ENCODE data around the gene CA6.
"Not testable (repeated sequence)": the region's sequence is repeated elsewhere in the genome, so short reads cannot be mapped to it uniquely, and the experiment has no call there.

The CA6 gene

GRCh38 chr1:8945568-8945967, at the start of gene CA6:
Gene CA6 (plus strand): TSS chr1:8945868. CDS start chr1:8945887, 19 bp downstream.
- no peak for DNase-seq (ENCODE audit: low spot score)

- not testable (repeated sequence) for DNase-seq (ENCODE audit: low spot score)
These were observed 48.9 kb upstream of the CA6 start for GRCh38 chr1:8896775-8897174.

GRCh38 chr1:8897505-8897904, 48.2 kb upstream of the CA6 start:
- not testable (repeated sequence) for DNase-seq (ENCODE audit: low spot score)

GRCh38 chr1:8898418-8898817, 47.2 kb upstream of the CA6 start:
- DNase-seq (ENCODE audit: low spot score) = not testable (repeated sequence)

DNA sequence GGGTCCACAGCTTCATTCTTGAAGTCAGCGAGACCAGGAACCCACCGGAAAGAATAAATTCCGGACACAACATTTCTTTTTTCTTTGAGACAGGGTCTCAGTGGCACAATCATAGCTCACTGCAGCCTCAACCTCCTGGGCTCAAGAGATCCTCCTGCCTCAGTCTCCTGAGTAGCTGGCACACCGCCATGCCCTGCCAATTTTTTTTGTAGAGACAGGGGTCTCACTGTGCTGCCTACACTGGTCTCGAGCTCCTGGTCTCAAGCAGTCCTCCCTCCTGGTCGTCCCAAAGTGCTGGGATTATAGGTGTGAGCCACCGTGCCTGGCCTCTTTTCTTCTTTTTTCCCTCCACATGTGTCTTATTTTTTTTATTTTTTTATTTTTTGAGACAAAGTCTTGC, 46.6 kb upstream of the CA6 start:
- no peak for DNase-seq (ENCODE audit: low spot score)

GRCh38 chr1:8900684-8901083, 45.0 kb upstream of the CA6 start:
- not testable (repeated sequence) for DNase-seq (ENCODE audit: low spot score)

- DNase-seq (ENCODE audit: low spot score) = no peak
These were observed 42.9 kb upstream of the CA6 start for GRCh38 chr1:8902765-8903164.

GRCh38 chr1:8903410-8903809, 42.3 kb upstream of the CA6 start:
- no peak for DNase-seq (ENCODE audit: low spot score)

DNA sequence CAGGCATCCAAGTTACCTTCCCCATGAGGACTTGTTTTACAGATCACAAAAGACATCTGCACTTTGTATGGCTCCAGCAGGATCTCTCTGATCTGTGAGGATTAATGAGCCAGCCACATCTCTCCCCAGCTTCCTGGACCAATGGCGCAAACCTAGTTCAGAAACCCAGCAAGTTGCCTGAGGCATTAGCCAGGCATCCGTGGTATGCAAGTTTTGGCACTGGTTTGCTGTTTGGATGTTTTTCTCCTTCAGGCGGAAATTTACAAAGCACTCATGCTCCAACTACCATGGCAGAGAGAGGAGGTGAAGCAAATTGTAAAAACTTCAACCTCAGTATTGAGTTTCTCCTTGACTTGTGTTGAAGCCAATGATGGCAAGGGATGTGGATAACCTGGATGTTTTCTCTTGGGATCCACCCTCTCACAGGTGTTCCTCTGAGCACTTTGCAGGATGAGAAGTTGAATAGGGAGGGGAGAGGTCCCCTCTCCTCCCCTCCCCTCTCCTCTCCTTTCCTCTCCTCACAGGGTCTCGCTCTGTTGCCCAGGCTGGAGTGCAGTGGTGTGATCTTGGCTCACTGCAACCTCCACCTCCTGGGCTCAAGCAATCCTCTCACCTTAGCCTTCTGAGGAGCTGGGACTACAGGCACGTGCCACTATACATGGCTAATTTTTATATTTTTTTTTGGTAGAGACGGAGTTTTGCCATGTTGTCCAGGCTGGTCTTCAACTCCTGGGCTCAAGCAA, 41.6 kb upstream of the CA6 start:
- no peak for DNase-seq (ENCODE audit: low spot score)

DNA sequence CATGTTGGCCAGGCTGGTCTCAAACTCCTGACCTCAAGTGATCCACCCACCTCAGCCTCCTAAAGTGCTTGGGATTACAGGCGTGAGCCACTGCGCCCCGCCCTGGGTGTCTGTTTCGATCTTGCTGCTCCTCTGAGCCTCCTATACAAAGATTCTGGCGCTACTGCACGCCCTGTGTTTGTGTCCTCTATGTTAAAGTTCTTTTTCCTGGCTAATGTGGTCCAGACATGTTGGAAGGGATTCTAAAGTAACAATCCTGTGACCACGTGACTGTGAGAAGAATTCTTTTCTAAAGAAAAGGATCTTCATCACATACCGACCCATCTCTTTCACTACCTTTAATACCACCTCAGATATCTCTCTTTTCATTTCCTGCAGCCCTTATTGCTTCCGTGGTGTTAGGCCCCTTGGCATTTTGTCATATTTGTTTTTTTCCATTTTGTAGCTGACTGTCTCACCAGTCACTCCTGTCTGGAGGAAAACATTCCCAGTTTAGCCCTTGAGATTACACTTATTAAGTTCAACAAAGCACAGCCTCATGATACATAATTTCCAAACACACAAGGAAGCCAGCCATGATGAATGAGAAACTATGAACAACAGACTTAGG, 40.0 kb upstream of the CA6 start:
- DNase-seq (ENCODE audit: low spot score) = no peak

- no peak for DNase-seq (ENCODE audit: low spot score)
These were observed 37.1 kb upstream of the CA6 start for GRCh38 chr1:8908388-8909151.

- no peak for DNase-seq (ENCODE audit: low spot score)
These were observed 35.3 kb upstream of the CA6 start for GRCh38 chr1:8910331-8910730.

GRCh38 chr1:8910914-8911313, 34.8 kb upstream of the CA6 start:
- no peak for DNase-seq (ENCODE audit: low spot score)

- no peak for DNase-seq (ENCODE audit: low spot score)
These were observed 34.0 kb upstream of the CA6 start for GRCh38 chr1:8911416-8912309.

- DNase-seq (ENCODE audit: low spot score) = no peak
These were observed 32.2 kb upstream of the CA6 start for GRCh38 chr1:8913457-8913856.

DNA sequence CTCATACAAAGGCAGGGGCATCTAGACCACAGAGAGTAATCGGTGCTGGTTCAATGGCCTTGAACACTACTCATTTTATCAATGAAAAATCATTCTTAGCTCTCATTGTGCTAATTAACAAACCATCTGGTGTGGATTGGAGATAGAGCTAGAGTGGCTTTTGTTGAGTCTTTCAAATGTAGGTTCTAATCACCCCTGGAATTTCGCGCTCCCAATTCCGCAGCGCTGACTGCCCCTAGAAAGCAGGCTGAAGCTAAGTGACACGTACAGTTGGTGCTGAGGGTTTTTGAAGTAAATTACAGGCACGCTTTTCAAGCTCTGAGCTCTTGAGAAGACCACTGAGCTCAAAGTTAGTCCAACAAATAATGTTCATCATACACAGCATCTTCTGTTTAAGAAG, 31.2 kb upstream of the CA6 start:
- DNase-seq (ENCODE audit: low spot score) = no peak

GRCh38 chr1:8915446-8915845, 30.2 kb upstream of the CA6 start:
- DNase-seq (ENCODE audit: low spot score) = no peak

DNA sequence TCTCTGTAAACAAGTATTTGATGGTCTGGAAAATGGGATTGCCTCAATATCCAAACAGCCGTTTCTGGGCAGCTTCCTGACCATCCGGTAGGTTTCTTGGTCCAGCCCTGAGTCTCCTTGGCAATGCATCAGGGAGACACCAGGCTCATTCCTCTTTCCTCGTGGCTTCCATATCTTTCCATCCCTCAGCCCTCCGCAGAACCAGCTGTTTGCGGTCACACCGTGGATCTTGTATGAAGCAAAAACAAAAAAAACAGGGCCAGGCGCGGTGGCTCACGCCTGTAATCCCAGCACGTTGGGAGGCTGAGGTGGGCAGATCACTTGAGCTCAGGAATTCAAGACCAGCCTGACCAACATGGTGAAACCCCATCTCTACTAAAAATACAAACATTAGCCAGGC, 28.1 kb upstream of the CA6 start:
- DNase-seq (ENCODE audit: low spot score) = not testable (repeated sequence)

DNA sequence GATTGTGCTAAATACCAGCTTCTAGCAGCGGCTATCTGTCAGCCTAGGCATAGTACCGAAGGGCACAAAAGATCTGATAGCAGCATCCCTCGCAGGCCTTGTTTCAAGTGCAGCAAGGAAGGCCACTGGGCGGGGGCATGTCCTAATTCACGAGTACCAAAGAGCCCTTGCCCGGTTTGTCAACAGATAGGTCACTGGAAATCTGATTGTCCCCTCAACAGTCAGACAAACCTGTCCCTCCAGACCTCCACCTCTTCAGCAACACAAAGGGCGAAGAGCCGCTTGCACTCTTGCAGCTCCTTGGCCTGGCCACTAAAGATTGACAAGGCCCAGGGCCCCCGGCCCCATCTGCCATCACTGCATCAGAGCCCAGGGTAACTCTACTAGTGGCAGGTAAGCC, 22.7 kb upstream of the CA6 start:
- DNase-seq (ENCODE audit: low spot score) = no peak

- DNase-seq (ENCODE audit: low spot score) = no peak
These were observed 20.3 kb upstream of the CA6 start for GRCh38 chr1:8925406-8925805.

DNA sequence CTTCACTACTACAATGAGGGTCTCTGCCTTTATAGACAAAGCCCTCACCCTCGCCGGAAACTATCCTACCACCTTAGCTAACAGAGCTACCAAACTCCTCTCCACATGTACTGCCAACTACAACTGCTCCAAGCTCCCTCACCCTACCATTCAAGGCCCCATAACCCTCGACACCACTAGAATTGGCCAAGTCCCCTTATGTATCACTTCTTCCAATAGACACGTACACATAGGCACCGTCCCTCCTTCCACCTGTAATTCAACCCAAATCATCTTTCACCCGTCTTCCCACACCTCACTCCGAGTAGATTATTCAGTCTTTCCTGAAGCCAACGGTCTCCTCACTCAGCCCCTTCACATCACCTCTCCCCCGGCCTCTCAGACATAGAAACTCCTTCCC, 19.7 kb upstream of the CA6 start:
- DNase-seq (ENCODE audit: low spot score) = no peak

All from left forelimb (tissue), 1 donor.